Measurements from ENCODE around the gene ATIC.

- no peak for TF ChIP-seq YY1 (IDR thresholded peaks at IDR 0.05; ENCODE audit: low read depth)
- no peak for TF ChIP-seq FOXM1 (IDR thresholded peaks at IDR 0.05; ENCODE audit: borderline replicate concordance, low read depth)
- TF ChIP-seq CEBPB (IDR thresholded peaks at IDR 0.05) = no peak
- no peak for TF ChIP-seq TAF1 (IDR thresholded peaks at IDR 0.05; ENCODE audit: low read depth)
- TF ChIP-seq EGR1 (IDR thresholded peaks at IDR 0.05) = no peak
- no peak for TF ChIP-seq ZBTB7A (IDR thresholded peaks at IDR 0.05; ENCODE audit: low read depth)
- no peak for TF ChIP-seq USF1 (IDR thresholded peaks at IDR 0.05)
- TF ChIP-seq CREB1 (IDR thresholded peaks at IDR 0.05; ENCODE audit: low read depth) = no peak
- no peak for TF ChIP-seq EP300 (IDR thresholded peaks at IDR 0.05; ENCODE audit: borderline replicate concordance)
These were observed 9.9 kb upstream of the ATIC start for GRCh38 chr2:215301994-215302393.

Measured in Ishikawa (cell line).